Subcutaneous abdominal adipose tissue (tissue), 5 donors: Measurements from ENCODE around the gene EBF4.

Experiments
- H3K27ac ChIP-seq: one replicate; pipeline ENCODE4 v1.7.0; 2013; ENCODE audit warnings: low read depth, mild to moderate bottlenecking, inconsistent platforms, low read length, moderate library complexity
- H3K27me3 ChIP-seq, 5 donors: one replicate each; pipeline ENCODE4 v1.7.0; 2013; ENCODE audit warnings: low read length in 5 of 5, inconsistent platforms in 1 of 5; ENCODE audit not compliant: control insufficient read depth in 5 of 5, insufficient read depth in 4 of 5
- H3K36me3 ChIP-seq, 5 donors: one replicate each; pipeline ENCODE4 v1.7.0; 2013; ENCODE audit warnings: low read length in 5 of 5; ENCODE audit not compliant: control insufficient read depth in 5 of 5, insufficient read depth in 5 of 5
- H3K4me1 ChIP-seq, 5 donors: one replicate each; pipeline ENCODE4 v1.7.0; 2013; ENCODE audit warnings: low read length in 5 of 5, mild to moderate bottlenecking in 3 of 5, moderate library complexity in 1 of 5; ENCODE audit not compliant: control insufficient read depth in 5 of 5, insufficient read depth in 5 of 5
- H3K4me3 ChIP-seq, 5 donors: one replicate each; pipeline ENCODE4 v1.7.0; 2013; ENCODE audit warnings: low read length in 5 of 5, low read depth in 1 of 5
- H3K9ac ChIP-seq, 5 donors: one replicate each; pipeline ENCODE4 v1.7.0; 2013; ENCODE audit warnings: low read length in 5 of 5, mild to moderate bottlenecking in 4 of 5, moderate library complexity in 3 of 5
- H3K9me3 ChIP-seq, 5 donors: one replicate each; pipeline ENCODE4 v1.7.0; 2013; ENCODE audit warnings: low read length in 5 of 5; ENCODE audit not compliant: control insufficient read depth in 5 of 5
- donor health status: healthy.
- donor health status: healthy.
- donor health status: healthy.
- donor health status: healthy.
- donor health status: healthy.

The EBF4 gene

DNA sequence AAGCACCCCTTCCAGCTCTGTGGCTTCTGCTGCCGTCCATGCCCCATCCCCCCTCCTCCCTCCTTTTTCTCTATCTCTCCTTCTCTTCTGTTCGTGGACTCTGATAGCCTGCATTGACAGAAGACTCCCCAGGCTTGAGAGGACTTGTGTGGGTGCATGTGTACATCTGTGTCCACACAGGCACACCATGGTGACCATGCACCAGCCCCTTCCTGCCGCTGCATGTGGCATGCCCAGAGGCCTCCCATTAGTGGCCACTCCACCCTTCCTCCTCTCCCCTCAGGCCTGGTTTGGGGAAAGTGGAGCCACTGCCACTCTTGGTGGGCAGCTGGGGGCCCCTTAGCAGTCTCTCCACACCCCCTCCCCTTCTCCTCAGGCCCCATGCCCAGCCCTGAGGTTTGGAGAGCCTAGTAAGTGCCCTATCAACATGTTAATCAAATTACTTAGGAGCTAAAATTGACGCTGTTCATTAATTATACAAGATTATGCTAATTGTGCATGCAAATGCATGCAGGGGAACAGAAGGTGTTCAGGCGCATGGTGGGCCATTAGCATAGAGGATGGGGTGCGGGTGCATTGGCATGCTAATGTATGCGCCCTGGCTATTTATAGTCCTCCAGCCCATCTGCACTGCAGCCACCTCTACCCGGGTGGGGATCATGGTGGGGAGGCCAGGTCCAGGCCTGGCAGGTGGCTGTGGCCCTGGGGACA lies 45.9 kb downstream of the EBF4 start:
- H3K9me3 ChIP-seq, result peaks cover 0 to 2% (median 0%) of the 10 kb centered on the region in 5 donors
- H3K27me3 ChIP-seq, result peaks cover 0 to 17% (median 8%) of the 10 kb centered on the region in 5 donors
- H3K27ac ChIP-seq, result no peak overlapping the region
- H3K4me3 ChIP-seq, result no peak overlapping the region
- H3K9ac ChIP-seq, result no peak overlapping the region
- peaks cover 0 to 4% (median 0%) of the 10 kb centered on the region in 5 donors for H3K4me1 ChIP-seq
- H3K36me3 ChIP-seq, result no peaks in the 10 kb centered on the region

DNA sequence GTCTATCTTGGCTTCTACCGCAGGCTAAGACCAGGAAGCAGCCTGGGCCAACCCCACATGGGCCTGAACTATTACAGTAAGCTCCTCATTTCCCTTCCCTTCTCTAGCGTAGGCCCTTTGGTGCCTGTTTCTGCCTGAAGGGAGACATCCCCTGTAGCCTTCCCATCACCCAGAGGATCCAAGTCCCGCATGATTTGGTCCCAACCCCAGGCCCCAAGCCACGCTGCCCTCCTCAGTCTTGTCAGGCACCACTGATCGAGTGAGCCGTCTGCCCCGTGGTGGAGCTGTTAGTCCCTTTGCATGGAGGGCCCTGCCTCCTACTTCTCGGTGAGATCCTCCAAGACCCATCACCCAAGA lies 46.4 kb downstream of the EBF4 start:
- no peak overlapping the region for H3K4me3 ChIP-seq
- H3K4me1 ChIP-seq, result peaks cover 0 to 4% (median 0%) of the 10 kb centered on the region in 5 donors
- no peak overlapping the region for H3K27ac ChIP-seq
- peaks cover 0 to 2% (median 0%) of the 10 kb centered on the region in 5 donors for H3K9me3 ChIP-seq
- H3K36me3 ChIP-seq, result no peaks in the 10 kb centered on the region
- H3K27me3 ChIP-seq, result peaks cover 0 to 17% (median 8%) of the 10 kb centered on the region in 5 donors
- no peak overlapping the region for H3K9ac ChIP-seq

DNA sequence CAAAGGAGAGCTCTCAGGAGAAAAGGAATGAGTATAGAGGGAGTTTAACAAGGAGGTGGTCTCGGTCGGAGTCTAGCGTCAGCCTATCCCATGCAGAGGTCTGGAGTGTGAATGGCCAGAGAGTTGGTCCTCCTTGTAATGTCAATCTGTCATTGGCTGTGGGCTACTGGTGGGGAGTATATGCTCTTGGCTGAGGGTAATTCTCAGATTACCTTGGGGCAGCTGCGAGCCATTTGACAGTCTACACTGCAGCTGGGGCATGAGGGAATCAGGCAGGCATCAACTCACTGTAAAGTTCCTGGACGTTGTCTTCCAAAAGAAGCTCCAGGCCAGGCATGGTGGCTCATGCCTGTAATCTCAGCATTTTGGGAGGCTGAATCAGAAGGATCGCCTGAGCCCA lies 48.1 kb downstream of the EBF4 start:
- H3K9ac ChIP-seq, result no peak overlapping the region
- H3K27ac ChIP-seq, result no peak overlapping the region
- no peaks in the 10 kb centered on the region for H3K9me3 ChIP-seq
- peaks cover 0 to 4% (median 0%) of the 10 kb centered on the region in 5 donors for H3K4me1 ChIP-seq
- peaks cover 0 to 17% (median 8%) of the 10 kb centered on the region in 5 donors for H3K27me3 ChIP-seq
- H3K36me3 ChIP-seq, result no peaks in the 10 kb centered on the region
- no peak overlapping the region for H3K4me3 ChIP-seq

DNA sequence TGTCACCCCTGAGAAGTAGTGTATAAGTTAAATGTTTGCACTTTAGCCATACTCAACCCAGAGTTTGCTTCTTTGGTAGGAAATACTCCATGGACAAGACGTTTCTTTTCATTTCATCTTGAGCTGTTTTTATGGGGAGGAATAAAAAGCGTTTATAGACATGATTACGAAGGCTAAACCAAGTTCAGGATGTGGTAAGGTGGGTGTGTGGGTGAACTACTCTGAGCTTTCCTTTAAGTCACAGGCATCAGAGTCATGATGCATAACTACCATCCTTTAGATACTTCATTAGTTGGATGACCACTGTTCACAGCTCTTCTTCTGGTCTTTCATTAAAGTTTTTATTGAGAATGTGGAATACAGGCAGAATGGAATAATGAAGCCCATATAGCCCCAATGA lies 48.9 kb downstream of the EBF4 start:
- H3K9ac ChIP-seq, result no peak overlapping the region
- H3K9me3 ChIP-seq, result no peaks in the 10 kb centered on the region
- H3K4me1 ChIP-seq, result peaks cover 0 to 4% (median 0%) of the 10 kb centered on the region in 5 donors
- peaks cover 0 to 12% (median 9%) of the 10 kb centered on the region in 5 donors for H3K27me3 ChIP-seq
- no peak overlapping the region for H3K27ac ChIP-seq
- no peaks in the 10 kb centered on the region for H3K36me3 ChIP-seq
- no peak overlapping the region for H3K4me3 ChIP-seq

DNA sequence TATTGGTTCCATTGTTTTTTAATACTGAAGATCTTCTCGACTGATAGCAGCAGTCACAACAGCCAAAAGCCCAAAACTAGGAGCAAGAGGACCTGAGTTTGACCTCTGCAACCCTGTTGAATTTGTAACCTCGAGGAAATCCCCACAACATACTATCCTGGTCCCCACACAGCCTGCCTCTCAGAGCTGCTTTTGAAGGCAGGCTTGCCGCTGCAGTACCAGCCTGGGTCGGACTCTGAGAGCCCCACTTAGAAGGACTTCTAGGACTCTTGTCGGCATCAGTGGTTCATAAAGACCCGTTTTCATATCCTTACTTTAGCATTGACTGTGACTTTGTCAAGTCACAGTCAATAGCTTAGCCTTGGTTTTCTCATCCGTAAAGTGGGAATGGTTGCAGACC lies 49.3 kb downstream of the EBF4 start:
- Histone ChIP-seq H3K4me1 (peaks cover 0 to 4% (median 0%) of the 10 kb centered on the region in 5 donors), H3K27ac (no peak overlapping the region), H3K9ac (no peak overlapping the region), H3K36me3 (no peaks in the 10 kb centered on the region), H3K4me3 (no peak overlapping the region), H3K27me3 (peaks cover 0 to 10% (median 9%) of the 10 kb centered on the region in 5 donors), H3K9me3 (no peaks in the 10 kb centered on the region)

DNA sequence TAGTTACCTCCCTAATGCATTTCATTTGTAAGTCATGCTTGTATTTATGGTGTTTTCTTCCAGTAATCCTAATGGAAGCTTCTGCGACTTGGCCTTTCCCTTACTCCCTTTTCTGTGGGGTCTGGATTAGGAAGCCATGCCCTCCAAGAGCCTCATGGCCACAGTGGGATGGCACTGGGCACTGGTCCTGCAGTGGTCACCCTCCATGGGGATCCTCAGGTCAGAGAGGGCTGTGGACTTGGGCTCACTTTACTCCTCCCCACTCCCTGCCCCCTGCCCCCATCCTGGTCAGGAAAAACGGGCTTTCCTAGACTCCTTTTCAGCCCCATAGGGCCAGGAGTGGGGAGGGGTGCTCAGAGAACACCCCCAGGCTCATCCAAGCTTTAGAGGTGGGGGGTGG lies 49.9 kb downstream of the EBF4 start:
- no peak overlapping the region for H3K9ac ChIP-seq
- peaks cover 0 to 4% (median 0%) of the 10 kb centered on the region in 5 donors for H3K4me1 ChIP-seq
- H3K9me3 ChIP-seq, result no peaks in the 10 kb centered on the region
- H3K4me3 ChIP-seq, result no peak overlapping the region
- H3K36me3 ChIP-seq, result no peaks in the 10 kb centered on the region
- H3K27ac ChIP-seq, result no peak overlapping the region
- peaks cover 0 to 10% (median 9%) of the 10 kb centered on the region in 5 donors for H3K27me3 ChIP-seq

DNA sequence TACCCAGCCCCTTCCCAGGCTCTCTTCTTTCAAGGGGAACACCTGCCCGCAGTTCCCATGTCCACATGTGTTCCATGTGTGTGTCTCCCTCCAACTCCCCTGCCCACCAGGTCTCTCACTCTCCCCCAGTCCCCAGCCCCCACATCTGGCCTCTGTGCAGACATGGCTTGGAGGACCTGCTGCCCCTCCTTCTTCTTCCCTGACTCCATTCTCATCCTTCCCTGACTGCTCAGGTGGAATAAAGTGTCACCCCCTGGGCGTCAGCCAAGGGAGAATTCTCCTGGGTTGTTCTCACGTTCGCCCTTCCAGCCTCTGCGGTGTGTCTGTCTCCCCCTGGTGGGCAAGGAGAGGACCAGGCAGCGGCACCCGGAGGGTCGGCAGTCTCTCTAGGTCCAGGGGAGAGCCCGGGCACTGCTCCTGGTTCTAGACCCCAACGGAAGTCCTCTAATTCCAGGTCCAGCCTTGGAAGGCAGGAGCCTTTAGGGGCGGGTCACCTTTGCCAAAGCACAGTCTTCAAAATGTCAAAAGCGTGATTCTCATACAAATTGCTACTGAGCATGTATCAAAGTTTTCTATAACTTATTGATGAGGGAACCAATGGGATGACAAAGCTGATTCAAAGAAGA lies 50.5 kb downstream of the EBF4 start:
- Histone ChIP-seq H3K27me3 (peaks cover 0 to 10% (median 9%) of the 10 kb centered on the region in 5 donors), H3K9me3 (no peaks in the 10 kb centered on the region), H3K4me3 (no peak overlapping the region), H3K9ac (no peak overlapping the region), H3K4me1 (peaks cover 0 to 4% (median 0%) of the 10 kb centered on the region in 5 donors), H3K27ac (no peak overlapping the region), H3K36me3 (no peaks in the 10 kb centered on the region)

DNA sequence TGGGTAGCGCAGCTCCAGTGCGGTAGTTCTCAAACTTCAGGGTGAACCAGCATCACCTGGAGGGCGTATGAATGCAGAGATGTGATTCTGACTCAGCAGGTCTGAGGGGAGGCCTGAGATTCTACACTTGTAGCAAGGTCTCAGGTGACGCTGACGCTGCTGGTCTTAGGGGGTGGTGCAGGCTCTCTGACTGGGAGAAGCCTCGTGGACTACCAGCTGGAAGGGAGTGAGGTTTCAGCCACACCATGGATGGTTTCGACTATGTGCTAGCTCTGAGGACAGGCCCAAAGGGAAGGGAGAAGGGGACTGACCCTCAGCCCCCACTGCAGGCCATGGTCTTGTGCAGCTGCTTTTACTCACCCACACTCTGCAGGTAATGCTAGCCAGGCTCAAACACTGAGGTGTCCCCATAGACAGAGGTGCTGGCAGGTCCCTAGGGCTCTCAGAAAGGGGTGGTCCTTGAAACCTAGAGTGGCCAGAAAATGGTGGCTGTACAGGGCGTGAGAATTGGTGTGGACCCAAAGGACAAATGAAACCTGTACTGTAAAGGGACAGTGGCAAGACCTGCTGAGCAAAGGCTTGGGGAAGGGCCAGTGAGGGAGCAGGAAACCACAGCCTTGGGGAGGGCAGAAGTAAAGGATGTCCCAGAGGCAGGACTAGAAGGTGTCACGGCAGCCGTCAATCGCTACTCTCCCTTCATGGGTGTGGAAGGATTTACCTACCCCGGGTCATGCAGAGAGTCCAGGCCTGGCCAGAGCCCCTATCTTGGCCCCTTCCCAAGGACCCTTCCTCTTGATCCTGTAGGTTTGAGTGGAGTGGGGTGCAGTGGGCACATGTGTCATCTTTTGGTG lies 52.7 kb downstream of the EBF4 start:
- Histone ChIP-seq H3K36me3 (no peaks in the 10 kb centered on the region), H3K9me3 (no peaks in the 10 kb centered on the region), H3K4me1 (peaks cover 0 to 5% (median 0%) of the 10 kb centered on the region in 5 donors), H3K27me3 (peaks cover 8 to 23% (median 18%) of the 10 kb centered on the region in 5 donors), H3K27ac (no peak overlapping the region), H3K4me3 (no peak overlapping the region), H3K9ac (no peak overlapping the region)

DNA sequence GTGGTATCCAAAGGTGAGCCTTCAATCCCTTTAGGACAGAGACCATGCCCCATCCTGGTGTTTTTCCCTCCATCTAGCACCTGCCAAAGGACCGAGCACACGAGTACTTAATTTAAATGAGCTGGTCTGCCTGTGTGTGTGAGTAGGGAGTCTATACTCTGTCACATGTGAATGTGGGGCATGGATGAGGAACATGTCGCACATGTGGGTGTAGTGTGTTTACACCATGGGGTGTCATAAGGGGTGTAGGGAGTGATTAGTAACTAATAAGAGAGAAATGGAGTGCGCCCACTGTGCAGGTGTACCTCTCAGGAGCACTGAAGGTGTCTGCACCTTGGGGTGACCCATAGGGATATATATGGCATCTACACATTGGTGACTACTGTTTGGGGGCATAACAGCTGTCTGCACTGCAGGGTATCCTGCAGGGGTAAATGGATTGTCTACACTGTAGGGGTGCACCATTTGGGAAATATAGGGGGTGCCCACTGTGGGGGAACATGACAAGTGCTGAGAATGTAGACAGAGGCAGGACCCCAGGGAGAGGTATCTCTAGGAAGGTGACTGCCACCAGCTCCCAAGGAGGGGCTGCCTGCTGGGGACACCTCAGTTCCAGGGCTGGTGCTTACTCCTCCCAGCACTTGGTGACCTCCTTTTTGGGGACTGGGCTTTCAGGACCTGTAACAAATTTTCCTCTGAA lies 53.5 kb downstream of the EBF4 start:
- no peak overlapping the region for H3K27ac ChIP-seq
- H3K4me1 ChIP-seq, result peaks cover 0 to 13% (median 7%) of the 10 kb centered on the region in 5 donors
- H3K36me3 ChIP-seq, result no peaks in the 10 kb centered on the region
- no peak overlapping the region for H3K9ac ChIP-seq
- H3K9me3 ChIP-seq, result no peaks in the 10 kb centered on the region
- H3K4me3 ChIP-seq, result no peak overlapping the region
- peaks cover 10 to 30% (median 18%) of the 10 kb centered on the region in 5 donors for H3K27me3 ChIP-seq
